GM18517 (cell line): ENCODE results near the gene USH1C.

ENCODE experiments used
- ATAC-seq: cut with Tn5 transposase; IDR thresholded peaks from one replicate; pipeline ENCODE4 v1.9.1; 2021; ENCODE audit warnings: mild to moderate bottlenecking, moderate library complexity; ENCODE audit not compliant: unreplicated experiment

Gene USH1C

GRCh38 chr11:17550450-17551346 is 6.5 kb upstream of the USH1C start:
- no peak for ATAC-seq

- no peak for ATAC-seq
Measured at GRCh38 chr11:17548444-17548843, 4.2 kb upstream of the USH1C start.

GRCh38 chr11:17547932-17548331 is 3.7 kb upstream of the USH1C start:
- ATAC-seq = no peak

GRCh38 chr11:17547051-17547577 is 2.9 kb upstream of the USH1C start, which contains the start of gene OTOG:
Gene OTOG (plus strand): TSS chr11:17547259. CDS start chr11:17547373, 114 bp downstream.
- no peak for ATAC-seq

GRCh38 chr11:17546240-17546639 is 2.0 kb upstream of the USH1C start:
- ATAC-seq = no peak

GRCh38 chr11:17543574-17544180 is 539 bp downstream of the USH1C start:
- no peak for ATAC-seq

- ATAC-seq = no peak
Measured at GRCh38 chr11:17543041-17543440, 1.2 kb downstream of the USH1C start.

- no peak for ATAC-seq
Measured at GRCh38 chr11:17542249-17542648, 2.0 kb downstream of the USH1C start.

GRCh38 chr11:17541330-17541885 is 2.8 kb downstream of the USH1C start:
- ATAC-seq = no peak

- no peak for ATAC-seq
Measured at GRCh38 chr11:17540807-17541206, 3.4 kb downstream of the USH1C start.

GRCh38 chr11:17538731-17539130 is 5.5 kb downstream of the USH1C start:
- ATAC-seq = no peak

- ATAC-seq = no peak
Measured at GRCh38 chr11:17538054-17538453, 6.2 kb downstream of the USH1C start.

- ATAC-seq = no peak
Measured at GRCh38 chr11:17537261-17537660, 7.0 kb downstream of the USH1C start.

- ATAC-seq = no peak
Measured at GRCh38 chr11:17535488-17535887, 8.7 kb downstream of the USH1C start.

GRCh38 chr11:17533778-17534415 is 10.3 kb downstream of the USH1C start:
- ATAC-seq = no peak

GRCh38 chr11:17533341-17533740 is 10.9 kb downstream of the USH1C start:
- ATAC-seq = no peak

GRCh38 chr11:17532784-17533183 is 11.4 kb downstream of the USH1C start:
- ATAC-seq = no peak

- no peak for ATAC-seq
Measured at GRCh38 chr11:17531636-17532113, 12.5 kb downstream of the USH1C start.

GRCh38 chr11:17531071-17531600 is 13.1 kb downstream of the USH1C start:
- no peak for ATAC-seq

- ATAC-seq = no peak
Measured at GRCh38 chr11:17529844-17530185, 14.4 kb downstream of the USH1C start.
